Pons (tissue), 1 donor: Measurements from ENCODE around the gene SHISA8.
A peak's percentile ranks its signal among the peaks of the same experiment; 100 is the strongest.
"Not testable (repeated sequence)": the region's sequence is repeated elsewhere in the genome, so short reads cannot be mapped to it uniquely, and the experiment has no call there.

Experiments used
- DNase-seq: peaks from one replicate; pipeline ENCODE4 v3.0.0-alpha.2; 2016; ENCODE audit warnings: low spot score

The SHISA8 gene

DNA sequence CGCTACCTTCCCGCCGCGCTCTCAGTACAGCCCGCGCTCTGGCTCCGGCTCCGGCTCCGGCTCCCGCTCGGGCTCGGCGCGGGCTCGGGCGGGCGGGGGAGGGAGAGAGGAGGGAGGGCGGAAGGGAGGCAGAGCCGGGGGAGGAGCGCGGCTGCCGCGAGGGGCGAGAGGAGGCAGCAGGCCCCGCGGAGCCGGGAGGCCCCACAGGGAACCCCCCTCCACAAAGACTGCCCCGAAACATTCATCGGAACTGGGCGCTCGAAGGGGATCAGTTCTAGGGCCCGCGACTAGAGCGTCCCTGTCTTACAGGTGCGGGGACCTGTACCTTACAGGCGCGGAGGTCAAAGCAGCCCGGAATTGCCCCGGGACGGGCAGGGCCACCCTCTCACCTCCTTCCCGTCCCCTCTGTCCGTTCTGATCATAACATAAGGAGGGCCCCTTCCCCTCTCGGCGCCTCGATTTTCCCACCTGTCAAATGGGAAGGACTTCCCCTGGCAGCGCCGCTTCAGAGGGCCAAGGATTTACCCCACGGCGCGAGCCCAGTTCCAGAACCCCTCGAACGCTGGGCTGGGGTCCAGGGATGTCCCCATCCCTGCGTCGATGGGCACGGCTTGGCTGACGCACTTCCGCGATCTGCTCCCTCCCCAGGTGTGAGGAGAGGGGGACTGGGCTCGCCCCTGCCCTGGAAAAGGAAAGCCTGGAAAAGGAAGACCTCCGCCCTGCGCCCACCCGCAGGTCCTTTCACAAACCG, at the start of gene SHISA8:
Gene SHISA8, minus strand, starts transcription at position 40 of the 751 bp plus-strand sequence. CDS start 407 bp downstream, outside the sequence.
- DNase-seq: no peak

GRCh38 chr22:41964112-41964491, 49.2 kb upstream of the SHISA8 start:
- no peak for DNase-seq

DNA sequence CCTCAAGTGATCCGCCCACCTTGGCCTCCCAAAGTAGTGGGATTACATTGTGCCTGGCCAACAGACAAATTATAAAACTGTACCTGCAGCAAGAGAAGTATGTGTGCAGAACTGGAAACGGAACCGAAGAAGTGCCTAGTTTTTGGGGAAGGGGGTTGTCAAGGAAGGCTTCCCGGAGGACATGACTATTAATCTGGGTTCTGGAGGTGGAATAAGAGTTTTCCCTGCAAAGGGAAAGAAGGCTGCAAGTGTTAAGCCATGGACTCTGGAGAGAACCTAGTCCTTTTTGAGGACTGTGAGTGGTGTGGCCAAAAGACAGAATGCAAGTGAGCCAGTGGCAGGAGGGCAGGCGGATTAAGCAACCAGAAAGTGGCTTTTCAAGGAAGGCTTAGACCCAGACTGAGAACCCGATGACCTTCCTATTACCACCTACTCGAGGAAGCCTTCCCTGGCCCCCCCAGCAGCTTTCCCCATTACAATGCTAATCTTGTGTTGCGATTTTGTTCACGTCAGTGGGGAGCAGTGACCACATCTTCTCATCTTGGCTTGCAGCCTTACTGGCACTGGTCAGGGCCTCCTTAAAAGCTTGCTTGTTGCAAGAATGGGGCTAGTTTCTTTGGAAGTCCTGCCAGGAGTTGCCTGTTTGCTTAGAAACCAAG, 48.7 kb upstream of the SHISA8 start:
- DNase-seq: peak; percentile 83

DNA sequence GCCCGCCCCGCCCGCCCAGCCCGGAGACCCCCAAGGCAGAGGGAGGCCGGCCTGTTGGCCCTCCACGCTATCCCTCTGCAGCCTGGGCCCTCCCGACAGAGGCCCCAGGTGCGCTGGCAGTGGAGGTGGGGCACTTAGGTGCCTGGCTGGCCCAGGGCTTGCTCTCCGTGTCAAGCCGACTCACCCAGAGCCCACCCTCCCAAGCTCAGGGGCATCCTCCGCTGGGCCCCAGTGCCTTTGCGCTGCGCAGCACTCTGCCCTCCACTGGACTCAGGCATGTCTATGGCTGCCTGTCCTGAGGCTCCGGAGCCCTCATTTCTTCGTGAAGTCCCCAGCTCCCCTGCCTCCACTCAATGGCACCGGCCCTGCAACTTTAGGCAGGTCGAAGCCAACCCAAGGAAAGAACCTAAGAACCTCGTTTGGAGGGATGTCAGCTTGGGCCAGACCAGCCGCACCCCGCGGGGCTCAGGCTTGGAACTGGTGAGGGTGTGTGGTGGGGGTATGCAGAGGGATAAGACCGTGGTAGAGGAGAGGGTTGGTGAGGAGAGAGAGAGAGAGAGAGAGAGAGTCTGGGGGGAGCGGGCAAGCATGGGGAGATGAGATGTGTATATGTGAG, 43.2 kb upstream of the SHISA8 start:
- no peak for DNase-seq

DNA sequence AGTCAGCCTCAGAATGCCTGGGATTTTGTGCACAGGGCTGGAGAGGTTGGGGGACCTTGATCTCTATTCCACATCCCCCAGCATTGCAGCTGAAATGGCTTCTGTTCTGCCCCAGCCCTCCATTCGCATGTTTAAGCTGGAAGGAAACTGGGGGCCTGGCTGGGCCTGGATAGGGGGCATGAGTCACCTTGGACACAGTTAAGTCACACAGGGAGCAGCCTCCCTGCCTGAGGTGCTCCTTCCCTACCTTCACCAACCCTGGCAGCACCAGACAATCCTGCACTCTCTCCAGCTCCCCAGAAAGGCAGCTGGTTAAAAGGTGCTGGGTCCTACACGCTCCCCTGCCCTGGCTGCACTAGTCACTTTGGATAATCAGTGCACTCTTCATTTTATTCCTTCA, 37.8 kb upstream of the SHISA8 start:
- DNase-seq: no peak

- peak; percentile 85 for DNase-seq
Observed at GRCh38 chr22:41951898-41952474, 37.1 kb upstream of the SHISA8 start, which contains the start of gene SMIM45. TSS of gene SMIM45 (plus strand) at chr22:41952150.

DNA sequence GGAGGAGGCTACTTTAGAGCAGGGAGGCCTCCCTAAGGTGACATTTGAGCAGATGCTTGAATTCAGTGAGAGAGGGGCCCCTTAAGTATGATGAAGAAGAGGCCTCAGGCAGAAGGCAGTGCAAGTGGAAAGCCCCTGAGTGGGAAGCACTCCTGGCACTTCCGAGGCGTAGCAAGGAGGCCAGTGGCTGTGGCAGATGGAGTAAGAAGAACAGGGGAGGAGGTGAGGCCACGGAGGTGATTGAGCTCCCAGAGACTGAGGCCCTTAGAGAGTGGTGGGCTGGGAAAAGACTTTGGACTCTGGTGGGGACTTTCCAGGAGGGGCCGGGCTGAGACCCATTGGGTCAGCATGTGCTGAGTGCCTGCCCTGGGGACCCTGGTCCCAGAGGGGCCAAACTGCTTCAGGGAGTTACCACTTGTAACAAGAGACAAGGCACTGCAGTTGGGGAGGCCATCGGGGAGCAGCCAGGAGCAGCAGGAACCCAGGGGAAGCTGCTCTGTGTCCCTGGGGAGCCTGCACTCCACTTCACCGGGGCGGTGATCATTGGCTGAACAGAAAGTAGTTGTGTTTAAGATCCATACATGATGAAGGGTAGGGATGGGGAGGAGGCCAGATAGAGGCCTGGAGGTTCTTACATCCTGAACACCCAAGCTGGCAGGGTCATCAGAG, 34.6 kb upstream of the SHISA8 start:
- DNase-seq: no peak

GRCh38 chr22:41948928-41949296, 34.0 kb upstream of the SHISA8 start:
- not testable (repeated sequence) for DNase-seq

GRCh38 chr22:41948142-41948541, 33.3 kb upstream of the SHISA8 start:
- DNase-seq: no peak

DNA sequence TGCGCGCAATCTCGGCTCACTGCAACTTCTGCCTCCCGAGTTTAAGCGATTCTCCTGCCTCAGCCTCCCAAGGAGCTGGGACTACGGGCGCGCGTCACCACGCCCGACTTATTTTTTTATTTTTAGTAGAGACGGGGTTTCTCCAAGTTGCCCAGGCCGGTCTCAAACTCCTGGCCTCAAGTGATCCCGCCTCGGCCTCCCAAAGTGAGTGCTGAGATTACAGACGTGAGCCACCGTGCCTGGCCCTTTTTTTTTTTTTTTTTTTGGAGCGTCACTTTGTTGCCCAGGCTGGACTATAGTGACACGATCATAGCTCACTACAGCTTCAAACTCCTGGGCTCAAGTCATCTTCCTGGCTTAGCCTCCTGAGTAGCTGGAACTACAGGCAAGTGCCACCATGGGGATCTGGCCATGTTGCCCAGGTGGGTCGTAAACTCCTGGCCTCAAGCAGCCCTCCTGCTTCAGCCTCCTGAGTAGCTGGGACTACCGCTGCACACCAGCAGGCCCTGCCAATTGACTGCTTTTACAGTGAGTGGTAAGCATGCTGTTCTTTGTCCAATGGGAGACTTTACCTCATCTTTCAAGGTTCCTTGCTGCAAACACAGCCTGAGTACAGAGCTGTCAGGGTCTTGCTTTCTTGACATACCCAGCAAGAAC, 32.7 kb upstream of the SHISA8 start:
- no peak for DNase-seq

GRCh38 chr22:41946629-41947423, 32.0 kb upstream of the SHISA8 start, which contains the start of gene CENPM:
TSS of gene CENPM (minus strand) at chr22:41947152. CDS start at chr22:41947076, 76 bp downstream.
- DNase-seq: peak; percentile 88

GRCh38 chr22:41943661-41944209, 28.9 kb upstream of the SHISA8 start:
- no peak for DNase-seq

DNA sequence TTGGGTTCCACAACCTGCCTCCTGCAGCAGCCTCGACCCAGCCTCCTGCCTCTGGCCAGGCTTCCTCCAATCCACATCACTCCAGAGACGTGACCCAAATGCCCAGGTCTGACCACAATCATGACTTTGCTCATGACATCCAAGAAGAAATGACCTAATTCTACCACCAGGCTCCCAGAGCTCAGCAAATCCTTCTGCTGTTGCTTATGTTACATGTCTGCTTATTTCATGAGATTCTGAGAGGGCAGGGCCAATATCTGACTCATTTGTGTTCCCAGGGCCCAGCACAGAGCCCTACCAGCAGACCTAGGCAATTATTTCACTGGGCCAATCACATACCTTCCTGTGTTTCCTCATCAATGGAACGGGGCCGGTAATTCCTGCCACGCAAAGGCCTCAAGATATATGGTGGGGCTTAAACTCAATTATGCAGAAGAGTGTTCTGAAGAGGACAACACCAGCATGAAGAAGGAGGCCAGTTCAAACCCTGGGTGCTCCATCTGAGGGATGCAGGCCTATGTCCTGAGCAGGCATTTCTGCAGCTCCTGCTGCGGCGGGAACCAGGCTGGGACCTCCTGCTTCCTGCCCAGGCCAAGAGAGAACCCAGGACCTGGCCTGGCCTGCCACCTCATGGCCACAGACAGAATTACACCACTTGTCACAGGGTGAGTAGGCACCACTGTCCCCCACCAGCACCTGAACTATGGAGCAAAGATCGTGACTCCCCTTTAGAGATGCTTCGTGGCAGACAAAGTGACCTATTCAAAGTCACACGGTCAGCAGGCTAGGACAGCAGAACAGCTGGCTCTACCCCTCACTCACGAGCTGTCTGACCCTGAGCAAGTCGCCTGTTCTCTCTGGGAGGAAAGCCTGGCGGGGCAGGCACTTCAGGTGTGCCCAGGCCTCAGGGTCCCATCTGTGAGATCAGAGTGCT, 26.2 kb upstream of the SHISA8 start:
- peak; percentile 86 for DNase-seq

- DNase-seq: peak; percentile 86
Observed at GRCh38 chr22:41939981-41940831, 25.3 kb upstream of the SHISA8 start.

DNA sequence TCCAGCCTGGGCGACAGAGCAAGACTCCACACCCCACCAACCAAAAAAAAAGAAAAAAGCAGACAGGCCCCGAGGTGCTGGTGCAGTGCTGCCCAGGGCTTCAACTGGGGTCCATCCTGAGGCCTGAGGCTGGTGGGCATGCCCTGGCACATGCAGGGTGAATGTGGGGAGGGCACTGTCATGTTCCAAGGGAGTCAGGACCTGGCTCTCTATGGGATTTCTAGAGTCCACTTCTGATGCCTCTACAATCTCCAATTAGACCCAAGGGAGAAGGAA, 22.0 kb upstream of the SHISA8 start:
- no peak for DNase-seq

GRCh38 chr22:41935509-41935908, 20.6 kb upstream of the SHISA8 start:
- no peak for DNase-seq

DNA sequence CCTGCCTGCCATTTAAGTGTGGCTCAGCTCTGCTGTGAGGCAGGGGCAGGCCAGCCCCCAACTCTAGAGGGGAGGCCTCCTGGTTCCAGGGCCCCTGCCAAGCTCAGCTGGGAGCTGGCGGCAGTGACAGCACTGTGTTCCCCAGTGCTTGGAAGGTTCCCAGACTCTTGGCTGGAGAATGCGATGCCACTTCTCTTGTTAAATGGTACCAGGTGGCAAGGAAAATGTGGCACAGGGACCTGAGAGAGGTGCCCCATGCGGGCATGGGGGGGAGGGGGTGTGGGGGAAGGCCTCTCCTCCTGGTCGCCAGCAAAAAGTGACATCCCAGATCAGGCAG, 20.1 kb upstream of the SHISA8 start:
- peak; percentile 31 for DNase-seq

DNA sequence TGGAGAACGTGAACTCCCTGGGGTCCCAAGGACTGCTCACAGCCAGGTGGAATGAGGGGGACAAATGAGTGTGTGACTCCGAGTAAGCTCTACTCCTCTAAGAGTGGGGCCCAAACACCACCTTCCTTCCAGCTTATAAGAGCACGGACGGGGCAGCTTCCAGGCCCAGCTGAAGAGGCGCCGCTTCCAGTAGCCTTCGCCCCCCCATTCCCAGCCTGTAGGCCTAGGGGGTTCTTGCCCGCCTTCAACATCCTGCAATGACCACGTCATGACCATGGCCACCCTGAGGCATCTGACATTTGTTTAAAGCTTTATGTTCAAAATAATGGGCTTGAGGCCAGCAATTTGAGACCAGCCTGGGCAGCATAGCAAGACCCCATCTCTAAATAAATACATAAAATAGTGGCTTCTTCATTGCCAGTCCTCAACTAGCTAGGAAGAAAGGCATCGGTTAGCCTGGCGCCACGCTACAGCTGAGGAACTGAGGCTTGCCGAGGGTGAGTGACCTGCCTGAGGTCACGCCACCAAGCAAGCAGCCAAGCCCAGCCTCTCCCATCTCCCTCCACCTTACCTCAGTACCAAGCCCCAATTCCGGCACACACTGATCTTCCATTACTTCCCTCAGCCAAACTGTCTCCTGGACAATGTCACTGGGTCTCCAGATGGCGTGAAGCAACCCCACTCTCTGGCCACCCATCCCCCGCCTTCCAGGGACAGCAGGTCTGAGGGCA, 19.6 kb upstream of the SHISA8 start:
- DNase-seq: no peak
